GM23338 (cell line): ENCODE results near the gene HDAC9. TPM values are rescaled to one million over a fixed set of nuclear protein-coding genes. Genes with fewer than 3 reads are reported as not detected.
A peak's percentile ranks its signal among the peaks of the same experiment; 100 is the strongest.

ENCODE experiments used
- ATAC-seq: fragments of 200-7000 bp; cut with Tn5 transposase; 3 replicates; pipeline ENCODE4 v1.9.1; 2020
- DNase-seq: peaks from one replicate; pipeline ENCODE4 v3.0.0-alpha.2; 2015; ENCODE audit warnings: low spot score
- H2AFZ ChIP-seq: fragments of 200-600 bp; sonication (generic); 2 replicates; pipeline ENCODE4 v1.8.0; 2016; ENCODE audit warnings: antibody characterized with exemption, mild to moderate bottlenecking, moderate library complexity
- H3F3A ChIP-seq: fragments of 200-600 bp; sonication (generic); replicated peaks from 2 replicates; pipeline ENCODE4 v1.8.0; 2017; ENCODE audit warnings: antibody characterized with exemption, mixed run types, low read depth
- H3K27ac ChIP-seq: fragments of 200-600 bp; sonication (generic); 2 replicates; pipeline ENCODE4 v1.6.1; 2016; ENCODE audit warnings: low read depth
- H3K27me3 ChIP-seq: fragments of 200-600 bp; sonication (generic); 2 replicates; pipeline ENCODE4 v1.8.0; 2016; ENCODE audit warnings: mild to moderate bottlenecking, mixed run types, moderate library complexity; ENCODE audit not compliant: insufficient read depth
- H3K36me3 ChIP-seq: fragments of 200-600 bp; sonication (generic); 2 replicates; pipeline ENCODE4 v1.8.0; 2016; ENCODE audit warnings: mild to moderate bottlenecking; ENCODE audit not compliant: insufficient read depth
- H3K4me1 ChIP-seq: fragments of 200-600 bp; sonication (generic); 2 replicates; pipeline ENCODE4 v1.8.0; 2016; ENCODE audit warnings: mild to moderate bottlenecking, moderate library complexity; ENCODE audit not compliant: insufficient read depth
- H3K4me2 ChIP-seq: fragments of 200-600 bp; sonication (generic); 2 replicates; pipeline ENCODE4 v1.7.1; 2017; ENCODE audit warnings: mixed run types
- H3K4me3 ChIP-seq: fragments of 200-600 bp; sonication (generic); 2 replicates; pipeline ENCODE4 v1.6.1; 2016; ENCODE audit warnings: mixed run types
- H3K79me2 ChIP-seq: fragments of 200-600 bp; sonication (generic); replicated peaks from 2 replicates; pipeline ENCODE4 v1.8.0; 2017; ENCODE audit warnings: mild to moderate bottlenecking; ENCODE audit not compliant: insufficient read depth
- H3K9me2 ChIP-seq: fragments of 200-600 bp; sonication (generic); 2 replicates; pipeline ENCODE4 v1.8.0; 2017; ENCODE audit not compliant: insufficient read depth
- H4K20me1 ChIP-seq: fragments of 200-600 bp; sonication (generic); replicated peaks from 2 replicates; pipeline ENCODE4 v1.8.0; 2017; ENCODE audit warnings: mild to moderate bottlenecking; ENCODE audit not compliant: insufficient read depth
- H3K27ac Mint-ChIP-seq: 2 replicates; pipeline ENCODE4 v1.8.0; 2020; ENCODE audit warnings: inconsistent platforms, mild to moderate bottlenecking, moderate library complexity, mixed read lengths
- H3K27me3 Mint-ChIP-seq: 3 replicates; pipeline ENCODE4 v1.8.0; 2022; ENCODE audit warnings: low read depth, mild to moderate bottlenecking, moderate library complexity, mixed read lengths, inconsistent platforms; ENCODE audit not compliant: insufficient read depth, poor library complexity
- H3K36me3 Mint-ChIP-seq: 3 replicates; pipeline ENCODE4 v1.8.0; 2021; ENCODE audit warnings: low read depth, mild to moderate bottlenecking, inconsistent platforms, moderate library complexity, mixed read lengths
- H3K4me1 Mint-ChIP-seq: 3 replicates; pipeline ENCODE4 v1.8.0; 2020; ENCODE audit warnings: mild to moderate bottlenecking, inconsistent platforms, mixed read lengths
- H3K4me3 Mint-ChIP-seq: 3 replicates; pipeline ENCODE4 v1.8.0; 2021; ENCODE audit warnings: moderate library complexity, mild to moderate bottlenecking, inconsistent platforms, mixed read lengths
- H3K9me3 Mint-ChIP-seq: 3 replicates; pipeline ENCODE4 v1.8.0; 2020; ENCODE audit warnings: moderate library complexity, mild to moderate bottlenecking, inconsistent platforms, mixed read lengths
- CREB1 ChIP-seq: fragments of 250-450 bp; sonication (Bioruptor Pico); IDR thresholded peaks from 2 replicates; pipeline ENCODE4 v1.5.0; 2020; ENCODE audit warnings: low read depth, mild to moderate bottlenecking, moderate library complexity
- CTCF ChIP-seq, 2 experiments: fragments of 200-600 bp in 1 of 2; sonication (generic) in 1 of 2; conservative IDR thresholded peaks; 2 replicates each; pipeline versions ENCODE4 v1.5.1 to v1.6.1; 2016 to 2017; ENCODE audit warnings: antibody characterized with exemption in 2 of 2, low read depth in 2 of 2, mild to moderate bottlenecking in 2 of 2, moderate library complexity in 1 of 2
- ETS1 ChIP-seq: IDR thresholded peaks from 2 replicates; pipeline ENCODE4 v1.6.1; 2016; ENCODE audit warnings: antibody characterized with exemption
- EZH2 ChIP-seq: fragments of 200-600 bp; sonication (generic); IDR thresholded peaks from one replicate; pipeline ENCODE4 v1.8.0; 2017; ENCODE audit warnings: antibody characterized with exemption, mild to moderate bottlenecking, low read depth; ENCODE audit not compliant: unreplicated experiment
- EZH2phosphoT487 ChIP-seq: fragments of 200-600 bp; sonication (generic); IDR thresholded peaks from one replicate; pipeline ENCODE4 v1.8.1; 2018; ENCODE audit warnings: antibody characterized with exemption; ENCODE audit not compliant: unreplicated experiment
- JUNB ChIP-seq: IDR thresholded peaks from one replicate; pipeline ENCODE4 v1.6.1; 2016; ENCODE audit warnings: antibody characterized with exemption; ENCODE audit not compliant: unreplicated experiment
- NANOG ChIP-seq: IDR thresholded peaks from 2 replicates; pipeline ENCODE4 v1.6.1; 2016; ENCODE audit warnings: antibody characterized with exemption, borderline replicate concordance
- POLR2AphosphoS5 ChIP-seq: IDR thresholded peaks from 2 replicates; pipeline ENCODE4 v1.6.1; 2016; ENCODE audit warnings: antibody characterized with exemption, low read depth
- REST ChIP-seq: IDR thresholded peaks from one replicate; pipeline ENCODE4 v1.6.1; 2018; ENCODE audit warnings: antibody characterized with exemption; ENCODE audit not compliant: unreplicated experiment
- STAT1 ChIP-seq: IDR thresholded peaks from one replicate; pipeline ENCODE4 v1.6.1; 2016; ENCODE audit warnings: antibody characterized with exemption; ENCODE audit not compliant: unreplicated experiment
- ZNF114 ChIP-seq: fragments of 250-450 bp; sonication (Bioruptor Pico); IDR thresholded peaks from 2 replicates; pipeline ENCODE4 v1.5.0; 2020; ENCODE audit warnings: mild to moderate bottlenecking, moderate library complexity
- polyA plus RNA-seq: library from polyadenylated mRNA; unstranded; fragments of >200 nt; fragmentation: Nextera tagmentation; extraction: Ambion mirVana; gene quantifications from 2 replicates; pipeline ENCODE4 v1.2.1, GENCODE V29; 2016
- total RNA-seq: library from RNA; depleted of rRNA; stranded (reverse); fragments of >200 nt; shearing (Covaris generic); gene quantifications from 2 replicates; pipeline ENCODE4 v1.2.3, GENCODE V29; 2014

HDAC9 gene
- total and polyA plus RNA-seq, 2 experiments from 2014 or later = 8.3 to 18.5 TPM

GRCh38 chr7:18828994-18829857 lies 333.7 kb downstream of the HDAC9 start:
- H3K27ac Mint-ChIP-seq = no peak overlapping the region; the same call in 1 of the 2 replicates
- H3K4me1 ChIP-seq = no peaks in the 10 kb centered on the region; the same call in 1 of the 2 replicates
- H3K4me3 Mint-ChIP-seq = no peak overlapping the region

GRCh38 chr7:18829858-18830285 lies 334.3 kb downstream of the HDAC9 start:
- Histone ChIP-seq H3K79me2 (no peaks in the 10 kb centered on the region), H3K36me3 (no peaks in the 10 kb centered on the region), H3K4me3 (no peak overlapping the region), H4K20me1 (no peaks in the 10 kb centered on the region), H3K9me2 (peaks cover 3% of the 10 kb centered on the region; the same call in 1 of the 2 replicates), H2AFZ (no peak overlapping the region), H3K27ac (no peak overlapping the region), H3K27me3 (no peaks in the 10 kb centered on the region), H3K4me1 (no peaks in the 10 kb centered on the region; the same call in 1 of the 2 replicates), H3F3A (no peaks in the 10 kb centered on the region), H3K4me2 (no peak overlapping the region)
- Mint-ChIP-seq H3K27ac (no peak overlapping the region), H3K4me1 (peaks cover 7% of the 10 kb centered on the region; the same call in 2 of the 3 replicates), H3K27me3 (no peaks in the 10 kb centered on the region), H3K36me3 (no peaks in the 10 kb centered on the region), H3K4me3 (no peak overlapping the region), H3K9me3 (no peaks in the 10 kb centered on the region)
- no peak for DNase-seq
- ATAC-seq = no peak
- TF ChIP-seq JUNB = no peak
- TF ChIP-seq CTCF (conservative IDR thresholded peaks at IDR 0.05; ENCODE audit: low read depth in 2 of 2) = no peak
- no peak for TF ChIP-seq REST
- TF ChIP-seq STAT1 = no peak
- TF ChIP-seq POLR2AphosphoS5 = no peak
- no peak for TF ChIP-seq ETS1
- no peak for TF ChIP-seq ZNF114 (CRISPR knock-in tag)
- TF ChIP-seq CREB1 (CRISPR knock-in tag) = no peak
- no peak for TF ChIP-seq EZH2

More at GRCh38 chr7:18828994-18829857, 333.7 kb downstream of the HDAC9 start:
- Mint-ChIP-seq H3K36me3 (no peaks in the 10 kb centered on the region), H3K27me3 (no peaks in the 10 kb centered on the region), H3K9me3 (no peaks in the 10 kb centered on the region), H3K4me1 (peaks cover 7% of the 10 kb centered on the region; the same call in 2 of the 3 replicates)
- no peaks in the 10 kb centered on the region for H4K20me1 ChIP-seq
- no peaks in the 10 kb centered on the region for H3K36me3 ChIP-seq
- H2AFZ ChIP-seq = peak overlapping the region; percentile 43; the same call in 1 of the 2 replicates
- H3K27me3 ChIP-seq = no peaks in the 10 kb centered on the region
- DNase-seq (no peak), ATAC-seq (no peak)
- no peak overlapping the region for H3K4me3 ChIP-seq
- H3K4me2 ChIP-seq = no peak overlapping the region
- H3K9me2 ChIP-seq = peaks cover 3% of the 10 kb centered on the region; the same call in 1 of the 2 replicates
- H3F3A ChIP-seq = no peaks in the 10 kb centered on the region
- TF ChIP-seq POLR2AphosphoS5 (no peak), CTCF (conservative IDR thresholded peaks at IDR 0.05; ENCODE audit: low read depth in 2 of 2) (no peak), EZH2phosphoT487 (no peak), NANOG (no peak), STAT1 (no peak)
- H3K79me2 ChIP-seq = no peaks in the 10 kb centered on the region
- H3K27ac ChIP-seq = no peak overlapping the region
